ENCODE data around the gene SPTB. TPM values are rescaled to one million over a fixed set of nuclear protein-coding genes. Genes with fewer than 3 reads are reported as not detected.

SPTB gene
- total RNA-seq, 1 experiment from 2014 or later: 2.3 TPM

DNA sequence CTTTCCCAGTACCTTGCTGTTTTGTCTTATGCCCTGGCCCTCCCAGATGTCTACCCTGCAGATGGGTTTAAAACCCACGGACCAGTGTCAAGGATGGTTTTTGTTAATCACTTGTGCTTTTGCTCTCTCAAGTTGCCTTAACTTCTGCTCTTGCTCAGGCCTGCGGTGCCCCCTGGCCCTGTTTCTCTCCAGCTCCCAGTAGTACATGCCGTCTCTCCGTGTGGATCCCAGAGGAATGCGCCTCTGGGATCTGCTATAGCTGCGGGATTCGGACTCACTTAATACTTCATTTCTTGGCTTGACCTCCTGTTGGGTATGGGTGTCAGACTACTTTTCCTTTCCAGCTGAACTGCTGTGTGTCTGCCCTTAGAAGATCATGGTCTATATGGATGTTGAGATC lies 160.9 kb downstream of the SPTB start:
- H3K27ac Mint-ChIP-seq: peak overlapping the region in 2 of 3 experiments; percentile 37 to 56; a peak in 3 of 7 replicates

More for the DNA sequence above, 160.9 kb downstream of the SPTB start:
- Mint-ChIP-seq H3K36me3 (ENCODE audit: insufficient read depth in 1 of 3, low read depth in 3 of 3) (peaks cover 11 to 25% (median 15%) of the 10 kb centered on the region in 3 experiments), H3K4me1 (peaks cover 79 to 86% of the 10 kb centered on the region in 2 experiments), H3K4me3 (no peak overlapping the region; a peak in 1 of 5 replicates), H3K9me3 (peaks cover 7 to 8% of the 10 kb centered on the region in 2 experiments), H3K27me3 (ENCODE audit: low read depth) (peaks cover 8% of the 10 kb centered on the region)
- Histone ChIP-seq H3K9ac (ENCODE audit: extremely low read depth, insufficient read length, low read length) (no peak overlapping the region), H4K8ac (replicated peaks; ENCODE audit: insufficient read length, low read depth, low read length) (no peak overlapping the region), H3K27ac (ENCODE audit: insufficient read length, low read depth, low read length) (no peak overlapping the region), H3K23ac (ENCODE audit: insufficient read length, low read depth, low read length) (no peak overlapping the region), H2BK20ac (ENCODE audit: low read depth, low read length, poor library complexity, severe bottlenecking) (no peak overlapping the region), H2BK120ac (ENCODE audit: low read depth, low read length, poor library complexity, severe bottlenecking) (no peak overlapping the region), H4K91ac (ENCODE audit: insufficient read length, low read depth, low read length) (no peak overlapping the region), H3T11ph (ENCODE audit: low read length) (no peak overlapping the region), H3K79me1 (ENCODE audit: insufficient read depth, low read depth, low read length, poor library complexity, severe bottlenecking) (peaks cover 3% of the 10 kb centered on the region), H2AK5ac (ENCODE audit: insufficient read length, low read length) (no peak overlapping the region), H3K18ac (ENCODE audit: insufficient read length, low read depth, low read length) (no peak overlapping the region), H3K56ac (ENCODE audit: insufficient read length, low read depth, low read length) (no peak overlapping the region), H3K27me3 (ENCODE audit: insufficient read depth, low read length) (no peaks in the 10 kb centered on the region), H2BK12ac (ENCODE audit: insufficient read length, low read depth, low read length) (no peak overlapping the region), H3K23me2 (ENCODE audit: insufficient read length, low read depth, low read length, poor library complexity, severe bottlenecking) (peaks cover 10% of the 10 kb centered on the region), H2BK15ac (ENCODE audit: low read depth, low read length) (no peak overlapping the region), H2AFZ (ENCODE audit: low read length) (no peak overlapping the region), H3K14ac (ENCODE audit: insufficient read depth, low read length) (no peak overlapping the region), H2BK5ac (ENCODE audit: insufficient read length, low read length) (no peak overlapping the region), H3K79me2 (ENCODE audit: insufficient read depth, low read length) (peaks cover 39% of the 10 kb centered on the region; the same call in 1 of the 2 replicates), H4K5ac (ENCODE audit: insufficient read length, low read depth, low read length) (no peak overlapping the region), H4K20me1 (ENCODE audit: control insufficient read depth, insufficient read depth, insufficient read length) (peaks cover 2% of the 10 kb centered on the region), H3K4me1 (ENCODE audit: insufficient read depth, low read length) (peaks cover 23% of the 10 kb centered on the region; the same call in 1 of the 2 replicates), H3K4ac (ENCODE audit: low read depth, low read length) (no peak overlapping the region), H3K4me2 (ENCODE audit: insufficient read depth, insufficient read length, low read length) (no peak overlapping the region), H3K9me3 (ENCODE audit: control insufficient read depth, low read depth, low read length) (no peaks in the 10 kb centered on the region)
- WGBS (ENCODE audit: extremely low coverage, insufficient read length, low lambda C conversion rate): no CpG with 5 or more reads among the region's 7 CpGs
- DNase-seq: no peak
- TF ChIP-seq, protein P1, sequence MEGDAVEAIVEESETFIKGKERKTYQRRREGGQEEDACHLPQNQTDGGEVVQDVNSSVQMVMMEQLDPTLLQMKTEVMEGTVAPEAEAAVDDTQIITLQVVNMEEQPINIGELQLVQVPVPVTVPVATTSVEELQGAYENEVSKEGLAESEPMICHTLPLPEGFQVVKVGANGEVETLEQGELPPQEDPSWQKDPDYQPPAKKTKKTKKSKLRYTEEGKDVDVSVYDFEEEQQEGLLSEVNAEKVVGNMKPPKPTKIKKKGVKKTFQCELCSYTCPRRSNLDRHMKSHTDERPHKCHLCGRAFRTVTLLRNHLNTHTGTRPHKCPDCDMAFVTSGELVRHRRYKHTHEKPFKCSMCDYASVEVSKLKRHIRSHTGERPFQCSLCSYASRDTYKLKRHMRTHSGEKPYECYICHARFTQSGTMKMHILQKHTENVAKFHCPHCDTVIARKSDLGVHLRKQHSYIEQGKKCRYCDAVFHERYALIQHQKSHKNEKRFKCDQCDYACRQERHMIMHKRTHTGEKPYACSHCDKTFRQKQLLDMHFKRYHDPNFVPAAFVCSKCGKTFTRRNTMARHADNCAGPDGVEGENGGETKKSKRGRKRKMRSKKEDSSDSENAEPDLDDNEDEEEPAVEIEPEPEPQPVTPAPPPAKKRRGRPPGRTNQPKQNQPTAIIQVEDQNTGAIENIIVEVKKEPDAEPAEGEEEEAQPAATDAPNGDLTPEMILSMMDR (conservative IDR thresholded peaks at IDR 0.05): no peak
